ENCODE data around the gene CLIP3.

The CLIP3 gene

GRCh38 chr19:36028313-36029041 lies 4.2 kb downstream of the CLIP3 start:
- H3K4me3 ChIP-seq (ENCODE audit: low read depth, low read length) = no peak overlapping the region
- no peak for TF ChIP-seq CTCF (IDR thresholded peaks at IDR 0.05; ENCODE audit: insufficient read depth, low read depth, low read length, missing control alignments)
- DNase-seq (ENCODE audit: low read depth) = no peak

GRCh38 chr19:36027696-36028095 lies 5.0 kb downstream of the CLIP3 start:
- no peak for TF ChIP-seq CTCF (IDR thresholded peaks at IDR 0.05; ENCODE audit: insufficient read depth, low read depth, low read length, missing control alignments)
- DNase-seq (ENCODE audit: low read depth) = no peak
- no peak overlapping the region for H3K4me3 ChIP-seq (ENCODE audit: low read depth, low read length)

- TF ChIP-seq CTCF (IDR thresholded peaks at IDR 0.05; ENCODE audit: insufficient read depth, low read depth, low read length, missing control alignments) = no peak
- no peak for DNase-seq (ENCODE audit: low read depth)
- no peak overlapping the region for H3K4me3 ChIP-seq (ENCODE audit: low read depth, low read length)
Measured at GRCh38 chr19:36026091-36026876, 6.4 kb downstream of the CLIP3 start.

- no peak for DNase-seq (ENCODE audit: low read depth)
- no peak overlapping the region for H3K4me3 ChIP-seq (ENCODE audit: low read depth, low read length)
- TF ChIP-seq CTCF (IDR thresholded peaks at IDR 0.05; ENCODE audit: insufficient read depth, low read depth, low read length, missing control alignments) = no peak
Measured at GRCh38 chr19:36025541-36025940, 7.1 kb downstream of the CLIP3 start.

GRCh38 chr19:36023432-36023831 lies 9.2 kb downstream of the CLIP3 start:
- no peak for TF ChIP-seq CTCF (IDR thresholded peaks at IDR 0.05; ENCODE audit: insufficient read depth, low read depth, low read length, missing control alignments)
- no peak for DNase-seq (ENCODE audit: low read depth)
- H3K4me3 ChIP-seq (ENCODE audit: low read depth, low read length) = no peak overlapping the region

GRCh38 chr19:36019061-36019670 lies 13.5 kb downstream of the CLIP3 start:
- no peak for DNase-seq (ENCODE audit: low read depth)
- no peak for TF ChIP-seq CTCF (IDR thresholded peaks at IDR 0.05; ENCODE audit: insufficient read depth, low read depth, low read length, missing control alignments)
- no peak overlapping the region for H3K4me3 ChIP-seq (ENCODE audit: low read depth, low read length)
